ENCODE data around the gene ACSL5. TPM values are rescaled to one million over a fixed set of nuclear protein-coding genes. Genes with fewer than 3 reads are reported as not detected.

ACSL5 gene
- total RNA-seq, 1 experiment from 2014 or later, result not detected

GRCh38 chr10:112426111-112426510 lies 52.2 kb downstream of the ACSL5 start:
- no peaks in the 10 kb centered on the region for H3K4me1 ChIP-seq (ENCODE audit: insufficient read depth, low read length)
- H2AFZ ChIP-seq (ENCODE audit: low read length), result no peak overlapping the region
- H3K18ac ChIP-seq (ENCODE audit: insufficient read length, low read depth, low read length), result no peak overlapping the region
- H3K79me2 ChIP-seq (ENCODE audit: insufficient read depth, low read length), result no peaks in the 10 kb centered on the region
- Mint-ChIP-seq H3K4me3 (no peak overlapping the region), H3K4me1 (no peaks in the 10 kb centered on the region), H3K27me3 (ENCODE audit: low read depth) (no peaks in the 10 kb centered on the region; the same call in 1 of the 2 replicates), H3K9me3 (no peaks in the 10 kb centered on the region), H3K36me3 (ENCODE audit: insufficient read depth in 1 of 3, low read depth in 3 of 3) (peaks cover 2 to 12% (median 6%) of the 10 kb centered on the region in 3 experiments), H3K27ac (no peak overlapping the region)
- H3K9me3 ChIP-seq (ENCODE audit: control insufficient read depth, low read depth, low read length), result no peaks in the 10 kb centered on the region
- H4K91ac ChIP-seq (ENCODE audit: insufficient read length, low read depth, low read length), result no peak overlapping the region
- H2BK5ac ChIP-seq (ENCODE audit: insufficient read length, low read length), result no peak overlapping the region
- H4K8ac ChIP-seq (replicated peaks; ENCODE audit: insufficient read length, low read depth, low read length), result no peak overlapping the region
- H2BK20ac ChIP-seq (ENCODE audit: low read depth, low read length, poor library complexity, severe bottlenecking), result no peak overlapping the region
- no peak overlapping the region for H3K9ac ChIP-seq (ENCODE audit: extremely low read depth, insufficient read length, low read length)
- H2BK120ac ChIP-seq (ENCODE audit: low read depth, low read length, poor library complexity, severe bottlenecking), result no peak overlapping the region
- H3K4me2 ChIP-seq (ENCODE audit: insufficient read depth, insufficient read length, low read length), result no peak overlapping the region
- no peak overlapping the region for H3K14ac ChIP-seq (ENCODE audit: insufficient read depth, low read length)
- no peak overlapping the region for H4K5ac ChIP-seq (ENCODE audit: insufficient read length, low read depth, low read length)
- no peak overlapping the region for H3K4ac ChIP-seq (ENCODE audit: low read depth, low read length)
- H2AK5ac ChIP-seq (ENCODE audit: insufficient read length, low read length), result no peak overlapping the region
- H3K27me3 ChIP-seq (ENCODE audit: insufficient read depth, low read length), result no peaks in the 10 kb centered on the region
- no peaks in the 10 kb centered on the region for H3K79me1 ChIP-seq (ENCODE audit: insufficient read depth, low read depth, low read length, poor library complexity, severe bottlenecking)
- H3T11ph ChIP-seq (ENCODE audit: low read length), result no peak overlapping the region
- WGBS (ENCODE audit: extremely low coverage, insufficient read length, low lambda C conversion rate), result no CpG with 5 or more reads among the region's 2 CpGs
- no peak overlapping the region for H2BK15ac ChIP-seq (ENCODE audit: low read depth, low read length)
- H3K27ac ChIP-seq (ENCODE audit: insufficient read length, low read depth, low read length), result no peak overlapping the region
- DNase-seq, result no peak
- no peak overlapping the region for H2BK12ac ChIP-seq (ENCODE audit: insufficient read length, low read depth, low read length)
- H3K56ac ChIP-seq (ENCODE audit: insufficient read length, low read depth, low read length), result no peak overlapping the region
- TF ChIP-seq CTCF (conservative IDR thresholded peaks at IDR 0.05), result no peak
- no peaks in the 10 kb centered on the region for H3K23me2 ChIP-seq (ENCODE audit: insufficient read length, low read depth, low read length, poor library complexity, severe bottlenecking)
- H4K20me1 ChIP-seq (ENCODE audit: control insufficient read depth, insufficient read depth, insufficient read length), result no peaks in the 10 kb centered on the region
- H3K23ac ChIP-seq (ENCODE audit: insufficient read length, low read depth, low read length), result no peak overlapping the region

Data from H9 (cell line).